ENCODE measurements around the gene SRP72.
A peak's percentile ranks its signal among the peaks of the same experiment; 100 is the strongest.

SRP72 gene

GRCh38 chr4:56427179-56427578, 40.2 kb upstream of the SRP72 start:
- H3K79me1 ChIP-seq (ENCODE audit: low read length) = peaks cover 5% of the 10 kb centered on the region
- H3K27me3 ChIP-seq (ENCODE audit: insufficient read depth, low read length, poor library complexity) = no peaks in the 10 kb centered on the region
- no peak overlapping the region for H2BK120ac ChIP-seq (ENCODE audit: low read depth, low read length)
- no peak overlapping the region for H3K4me3 ChIP-seq (ENCODE audit: low read length)
- no peak overlapping the region for H2BK15ac ChIP-seq (replicated peaks; ENCODE audit: low read depth)
- H4K8ac ChIP-seq (ENCODE audit: low read depth, low read length) = no peak overlapping the region
- no peak overlapping the region for H3K4ac ChIP-seq (ENCODE audit: low read depth, low read length)
- no peak overlapping the region for H2BK5ac ChIP-seq (ENCODE audit: low read length)
- no peak for DNase-seq
- H3K18ac ChIP-seq (ENCODE audit: low read length) = no peak overlapping the region
- H3K56ac ChIP-seq (ENCODE audit: low read length) = no peak overlapping the region
- WGBS (ENCODE audit: extremely low coverage, insufficient coverage, low lambda C conversion rate) = no CpG with 5 or more reads among the region's 1 CpG
- no peak overlapping the region for H4K5ac ChIP-seq (ENCODE audit: low read length)
- H3K79me2 ChIP-seq (ENCODE audit: control insufficient read depth, insufficient read depth, low read length) = peaks cover 76% of the 10 kb centered on the region
- no peaks in the 10 kb centered on the region for H3K36me3 ChIP-seq (ENCODE audit: control insufficient read depth, insufficient read depth, low read length)
- no peak overlapping the region for H3K23ac ChIP-seq (ENCODE audit: low read length)
- no peak overlapping the region for H3K9ac ChIP-seq (ENCODE audit: low read length)
- H3K27ac ChIP-seq (ENCODE audit: low read depth, low read length) = no peak overlapping the region
- peaks cover 2% of the 10 kb centered on the region for H3K4me1 ChIP-seq (ENCODE audit: control insufficient read depth, low read depth, low read length)
- H3K4me2 ChIP-seq (ENCODE audit: low read length) = no peak overlapping the region
- no peak overlapping the region for H2AK5ac ChIP-seq (ENCODE audit: low read length)

GRCh38 chr4:56430203-56430602, 37.2 kb upstream of the SRP72 start:
- no peak overlapping the region for H2BK120ac ChIP-seq (ENCODE audit: low read depth, low read length)
- WGBS (ENCODE audit: extremely low coverage, insufficient coverage, low lambda C conversion rate) = no CpG with 5 or more reads among the region's 2 CpGs

GRCh38 chr4:56433280-56433679, 34.1 kb upstream of the SRP72 start:
- no peak overlapping the region for H3K4me2 ChIP-seq (ENCODE audit: low read length)
- DNase-seq = no peak
- peaks cover 70% of the 10 kb centered on the region for H3K79me2 ChIP-seq (ENCODE audit: control insufficient read depth, insufficient read depth, low read length)
- no peak overlapping the region for H3K18ac ChIP-seq (ENCODE audit: low read length)
- H4K8ac ChIP-seq (ENCODE audit: low read depth, low read length) = no peak overlapping the region
- no peak overlapping the region for H2BK15ac ChIP-seq (replicated peaks; ENCODE audit: low read depth)
- no peaks in the 10 kb centered on the region for H3K79me1 ChIP-seq (ENCODE audit: low read length)
- H3K4me3 ChIP-seq (ENCODE audit: low read length) = no peak overlapping the region
- H2BK120ac ChIP-seq (ENCODE audit: low read depth, low read length) = peak overlapping the region; percentile 8
- H3K27ac ChIP-seq (ENCODE audit: low read depth, low read length) = no peak overlapping the region
- H3K4me1 ChIP-seq (ENCODE audit: control insufficient read depth, low read depth, low read length) = peaks cover 2% of the 10 kb centered on the region
- no peak overlapping the region for H2BK5ac ChIP-seq (ENCODE audit: low read length)
- H4K5ac ChIP-seq (ENCODE audit: low read length) = no peak overlapping the region
- H3K9ac ChIP-seq (ENCODE audit: low read length) = peak overlapping the region; percentile 86
- no peak overlapping the region for H3K23ac ChIP-seq (ENCODE audit: low read length)
- H3K56ac ChIP-seq (ENCODE audit: low read length) = peak overlapping the region; percentile 51
- no peaks in the 10 kb centered on the region for H3K36me3 ChIP-seq (ENCODE audit: control insufficient read depth, insufficient read depth, low read length)
- H2AK5ac ChIP-seq (ENCODE audit: low read length) = no peak overlapping the region
- no peaks in the 10 kb centered on the region for H3K27me3 ChIP-seq (ENCODE audit: insufficient read depth, low read length, poor library complexity)
- no peak overlapping the region for H3K4ac ChIP-seq (ENCODE audit: low read depth, low read length)

More at GRCh38 chr4:56430203-56430602, 37.2 kb upstream of the SRP72 start:
- H3K9ac ChIP-seq (ENCODE audit: low read length) = no peak overlapping the region
- H2AK5ac ChIP-seq (ENCODE audit: low read length) = no peak overlapping the region
- H2BK5ac ChIP-seq (ENCODE audit: low read length) = no peak overlapping the region
- no peak for DNase-seq
- no peak overlapping the region for H3K56ac ChIP-seq (ENCODE audit: low read length)
- H3K4ac ChIP-seq (ENCODE audit: low read depth, low read length) = no peak overlapping the region
- H3K18ac ChIP-seq (ENCODE audit: low read length) = no peak overlapping the region
- H2BK15ac ChIP-seq (replicated peaks; ENCODE audit: low read depth) = no peak overlapping the region
- peaks cover 2% of the 10 kb centered on the region for H3K4me1 ChIP-seq (ENCODE audit: control insufficient read depth, low read depth, low read length)
- H3K4me2 ChIP-seq (ENCODE audit: low read length) = no peak overlapping the region
- no peak overlapping the region for H4K8ac ChIP-seq (ENCODE audit: low read depth, low read length)
- H3K27me3 ChIP-seq (ENCODE audit: insufficient read depth, low read length, poor library complexity) = no peaks in the 10 kb centered on the region
- no peak overlapping the region for H3K27ac ChIP-seq (ENCODE audit: low read depth, low read length)
- no peaks in the 10 kb centered on the region for H3K36me3 ChIP-seq (ENCODE audit: control insufficient read depth, insufficient read depth, low read length)
- H3K79me1 ChIP-seq (ENCODE audit: low read length) = no peaks in the 10 kb centered on the region
- no peak overlapping the region for H4K5ac ChIP-seq (ENCODE audit: low read length)
- H3K79me2 ChIP-seq (ENCODE audit: control insufficient read depth, insufficient read depth, low read length) = peaks cover 77% of the 10 kb centered on the region
- H3K4me3 ChIP-seq (ENCODE audit: low read length) = no peak overlapping the region
- no peak overlapping the region for H3K23ac ChIP-seq (ENCODE audit: low read length)

GRCh38 chr4:56434599-56435139, 32.7 kb upstream of the SRP72 start:
- Histone ChIP-seq H3K18ac (ENCODE audit: low read length) (peak overlapping the region; percentile 53), H3K4ac (ENCODE audit: low read depth, low read length) (peak overlapping the region; percentile 58), H3K4me1 (ENCODE audit: control insufficient read depth, low read depth, low read length) (peaks cover 2% of the 10 kb centered on the region)

GRCh38 chr4:56435140-56435926, 32.1 kb upstream of the SRP72 start, which contains the start of gene PPAT:
Gene PPAT (minus strand): TSS chr4:56435615. CDS start chr4:56435477, 138 bp downstream.
- Histone ChIP-seq H3K18ac (ENCODE audit: low read length) (peak within 1 kb of the TSS; percentile 97), H3K79me1 (ENCODE audit: low read length) (no peaks in the 10 kb centered on the region), H3K27me3 (ENCODE audit: insufficient read depth, low read length, poor library complexity) (no peaks in the 10 kb centered on the region), H3K56ac (ENCODE audit: low read length) (peak within 1 kb of the TSS; percentile 99), H3K9ac (ENCODE audit: low read length) (peak within 1 kb of the TSS; percentile 97), H3K27ac (ENCODE audit: low read depth, low read length) (peak within 1 kb of the TSS; percentile 88), H2BK5ac (ENCODE audit: low read length) (peak within 1 kb of the TSS; percentile 81), H2BK120ac (ENCODE audit: low read depth, low read length) (no peak within 1 kb of the TSS), H3K4me2 (ENCODE audit: low read length) (peak within 1 kb of the TSS; percentile 96), H3K4me1 (ENCODE audit: control insufficient read depth, low read depth, low read length) (peaks cover 4% of the 10 kb centered on the region), H3K23ac (ENCODE audit: low read length) (no peak within 1 kb of the TSS), H2AK5ac (ENCODE audit: low read length) (no peak within 1 kb of the TSS), H3K79me2 (ENCODE audit: control insufficient read depth, insufficient read depth, low read length) (peaks cover 78% of the 10 kb centered on the region), H3K36me3 (ENCODE audit: control insufficient read depth, insufficient read depth, low read length) (no peaks in the 10 kb centered on the region), H3K4ac (ENCODE audit: low read depth, low read length) (peak within 1 kb of the TSS; percentile 85), H4K8ac (ENCODE audit: low read depth, low read length) (peak within 1 kb of the TSS; percentile 7), H4K5ac (ENCODE audit: low read length) (no peak within 1 kb of the TSS), H2BK15ac (replicated peaks; ENCODE audit: low read depth) (no peak within 1 kb of the TSS), H3K4me3 (ENCODE audit: low read length) (peak within 1 kb of the TSS; percentile 95)
- peak; percentile 99 for DNase-seq
- no CpG with 5 or more reads among the region's 61 CpGs for WGBS (ENCODE audit: extremely low coverage, insufficient coverage, low lambda C conversion rate)

More at GRCh38 chr4:56434599-56435139, 32.7 kb upstream of the SRP72 start:
- no peak overlapping the region for H3K23ac ChIP-seq (ENCODE audit: low read length)
- H3K36me3 ChIP-seq (ENCODE audit: control insufficient read depth, insufficient read depth, low read length) = no peaks in the 10 kb centered on the region
- no peak overlapping the region for H2BK5ac ChIP-seq (ENCODE audit: low read length)
- no peaks in the 10 kb centered on the region for H3K27me3 ChIP-seq (ENCODE audit: insufficient read depth, low read length, poor library complexity)
- H2BK15ac ChIP-seq (replicated peaks; ENCODE audit: low read depth) = no peak overlapping the region
- peak overlapping the region; percentile 32 for H3K4me2 ChIP-seq (ENCODE audit: low read length)
- H3K79me2 ChIP-seq (ENCODE audit: control insufficient read depth, insufficient read depth, low read length) = peaks cover 78% of the 10 kb centered on the region
- H2AK5ac ChIP-seq (ENCODE audit: low read length) = no peak overlapping the region
- H3K56ac ChIP-seq (ENCODE audit: low read length) = peak overlapping the region; percentile 93
- peak overlapping the region; percentile 77 for H3K4me3 ChIP-seq (ENCODE audit: low read length)
- H4K5ac ChIP-seq (ENCODE audit: low read length) = no peak overlapping the region
- H3K27ac ChIP-seq (ENCODE audit: low read depth, low read length) = peak overlapping the region; percentile 48
- H4K8ac ChIP-seq (ENCODE audit: low read depth, low read length) = no peak overlapping the region
- peak overlapping the region; percentile 86 for H3K9ac ChIP-seq (ENCODE audit: low read length)
- DNase-seq = peak; percentile 82
- WGBS (ENCODE audit: extremely low coverage, insufficient coverage, low lambda C conversion rate) = no CpG with 5 or more reads among the region's 15 CpGs
- H3K79me1 ChIP-seq (ENCODE audit: low read length) = no peaks in the 10 kb centered on the region
- H2BK120ac ChIP-seq (ENCODE audit: low read depth, low read length) = no peak overlapping the region

Data from mesendoderm (in vitro differentiated cells).